ENCODE results near the gene UBE2S. TPM values are rescaled to one million over a fixed set of nuclear protein-coding genes. Genes with fewer than 3 reads are reported as not detected.
A peak's percentile ranks its signal among the peaks of the same experiment; 100 is the strongest.

Gene UBE2S
- total and polyA plus RNA-seq, 10 of the 15 experiments (the other 5 are each of a cell fraction or from before 2014, with no cell fraction given) = 2.3 to 640 (median 127) TPM

DNA sequence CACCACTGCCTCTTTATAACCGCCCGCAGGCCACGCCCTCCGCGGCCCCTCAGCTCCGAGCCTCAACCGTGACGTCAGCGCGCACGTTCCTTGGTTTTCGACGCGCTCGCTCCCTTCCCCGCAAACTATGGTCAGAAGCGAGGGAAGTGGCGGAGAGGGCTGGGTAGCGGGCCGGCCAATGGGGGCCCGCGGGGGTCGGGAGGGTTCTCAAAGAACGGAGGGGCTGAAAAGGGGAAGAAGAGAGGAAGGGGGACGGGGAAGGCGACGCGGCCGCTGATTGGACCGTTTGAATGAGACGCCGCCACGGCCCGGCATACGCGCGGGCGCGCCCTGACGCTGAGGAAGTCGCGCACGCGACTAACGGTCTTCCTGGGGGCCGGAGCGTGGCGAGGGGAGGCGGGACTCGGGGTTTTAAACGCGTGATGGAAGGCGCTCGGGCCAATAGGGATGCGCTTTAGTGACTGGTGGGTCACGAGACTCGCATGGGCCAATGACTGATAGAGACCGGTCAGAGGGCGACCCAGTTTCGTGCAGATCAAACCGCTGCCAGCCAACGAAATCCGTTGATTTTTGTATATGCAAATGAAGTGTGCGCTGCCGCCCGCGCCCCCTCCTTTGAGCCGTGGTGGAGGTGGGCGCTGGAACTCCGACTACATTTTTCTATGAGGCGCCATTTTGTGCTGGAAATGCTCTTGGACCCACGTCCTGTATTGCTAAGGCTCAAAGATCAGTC, 378 bp upstream of the UBE2S start (continued):
- TF ChIP-seq E4F1 (IDR thresholded peaks at IDR 0.05; ENCODE audit: borderline replicate concordance, partially characterized antibody) (peak; percentile 61), RFX5 (IDR thresholded peaks at IDR 0.05; ENCODE audit: low read depth, low read length) (0 out of 2 replicates have a peak, but pooled peaks have one; percentile 11)

DNA sequence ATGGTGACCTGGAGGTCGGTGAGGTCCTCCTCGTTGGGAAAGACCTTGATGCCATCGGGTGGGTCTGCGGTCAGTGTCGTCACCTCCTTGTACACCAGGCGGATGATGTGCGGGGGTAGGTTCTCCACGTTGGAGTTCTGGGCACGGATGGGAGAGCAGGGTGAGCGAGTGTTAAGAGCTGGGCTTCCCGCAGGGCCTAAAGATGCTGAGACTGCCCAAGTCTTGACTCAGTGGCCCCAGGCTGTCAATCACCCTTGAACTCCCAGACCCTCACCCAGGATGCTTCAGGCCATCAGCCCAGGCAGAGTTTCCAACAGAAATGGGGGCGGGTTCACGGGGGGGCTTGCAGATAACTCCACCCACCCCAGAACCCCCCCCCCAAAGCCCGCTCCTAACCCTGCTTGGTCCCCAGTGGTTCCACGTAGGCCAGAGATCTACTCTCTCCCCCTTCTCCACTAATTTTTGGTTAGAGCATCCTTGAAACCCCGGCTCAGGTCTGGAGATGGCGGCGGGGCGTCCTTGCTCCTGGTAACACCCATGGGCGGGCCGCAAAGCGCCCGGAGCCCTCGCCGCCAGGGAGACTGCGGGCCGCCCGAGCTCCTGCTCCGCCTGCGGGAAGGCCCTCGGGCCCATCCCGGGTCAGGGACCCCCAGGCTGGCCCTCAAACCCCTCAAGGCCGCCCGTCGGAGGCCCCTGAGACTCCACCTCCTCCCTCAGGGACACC, 600 bp downstream of the UBE2S start:
- CTCF ChIA-PET = no interaction called here

More for the DNA sequence above, 600 bp downstream of the UBE2S start:
- Histone ChIP-seq H2AFZ (ENCODE audit: control insufficient read depth, low read depth, low read length) (no peak overlapping the region), H3K79me2 (ENCODE audit: control insufficient read depth, insufficient read depth, low read length) (peaks cover 41% of the 10 kb centered on the region), H3K27me3 (replicated peaks in 1 of 2; ENCODE audit: control insufficient read depth in 2 of 2, insufficient read depth in 2 of 2, low read length in 1 of 2) (no peaks in the 10 kb centered on the region), H3K9me3 (replicated peaks; ENCODE audit: control insufficient read depth, insufficient read depth, low read length) (peaks cover 5% of the 10 kb centered on the region; the same call in 1 of the 3 replicates), H3K9ac (ENCODE audit: control insufficient read depth, insufficient read depth, low read length) (peak overlapping the region; percentile 93), H3K4me2 (ENCODE audit: control insufficient read depth, insufficient read depth) (peak overlapping the region; percentile 95), H3K4me1 (ENCODE audit: control insufficient read depth, insufficient read depth, low read length) (peaks cover 20% of the 10 kb centered on the region), H4K20me1 (ENCODE audit: control insufficient read depth, insufficient read depth) (peaks cover 2% of the 10 kb centered on the region), H3K27ac (ENCODE audit: control insufficient read depth, insufficient read depth) (peak overlapping the region; percentile 98), H3K4me3 (peak overlapping the region; percentile 93), H3K36me3 (ENCODE audit: control insufficient read depth in 2 of 2, insufficient read depth in 2 of 2, low read length in 1 of 2) (peaks cover 10 to 18% of the 10 kb centered on the region in 2 experiments; a peak in 3 of 4 replicates)
- intact Hi-C loops (cut with micrococcal nuclease; ENCODE audit: unreplicated experiment) = no loop called here
- POLR2A ChIA-PET = interaction anchor here (1.0 to 3.2 kb wide), 11 partner anchors 20 to 344 kb away, joined by 3 to 21 read pairs (median 4); partner anchors contain the start of genes HSPBP1, ISOC2, KMT5C and RDH13
- no TSS peak for BruUV-seq (replicated peaks)
- RAD21 ChIA-PET (ENCODE audit: unreplicated experiment) = interaction anchor here (0.6 to 2.3 kb wide), 6 partner anchors 20 to 1218 kb away, joined by 4 to 14 read pairs (median 5); partner anchors contain the start of gene TMEM238
- no peak for FAIRE-seq
- SMC1A ChIA-PET (ENCODE audit: uncharacterized antibody, unreplicated experiment) = interaction anchor here (1.7 kb wide), 1 partner anchor 68 kb away, joined by 5 read pairs; no protein-coding TSS in a partner anchor
- in situ Hi-C loops (cut with MboI) = no loop called here
- WGBS (ENCODE audit: insufficient coverage, insufficient replicate concordance, low lambda C conversion rate, missing lambda C conversion rate) = under 1% methylated on average over 13 of the region's 35 CpGs
- no peak for DNase-seq (ENCODE audit: low read depth, low spot score)
- ATAC-seq = peak; percentile 7
- TF ChIP-seq RBBP5 (conservative IDR thresholded peaks at IDR 0.05) = no peak
- TF ChIP-seq PKNOX1 (IDR thresholded peaks at IDR 0.05) = peak; percentile 52; the same call in 1 of the 2 replicates
- peak; percentile 43 for TF ChIP-seq ATF7 (IDR thresholded peaks at IDR 0.05; ENCODE audit: low read depth)
- TF ChIP-seq SMAD1 (IDR thresholded peaks at IDR 0.05; ENCODE audit: low read depth, partially characterized antibody) = no peak
- TF ChIP-seq PBX3 (IDR thresholded peaks at IDR 0.05; ENCODE audit: insufficient replicate concordance, low read depth, low read length) = peak; percentile 58
- TF ChIP-seq IRF5 (IDR thresholded peaks at IDR 0.05; ENCODE audit: borderline replicate concordance) = no peak
- TF ChIP-seq POLR2A (IDR thresholded peaks at IDR 0.05; ENCODE audit: low read depth, low read length) = peak; percentile 16; the same call in 1 of the 2 replicates
- peak; percentile 66 for TF ChIP-seq RUNX3 (IDR thresholded peaks at IDR 0.05; ENCODE audit: low read length)
- no peak for TF ChIP-seq USF1 (IDR thresholded peaks at IDR 0.05; ENCODE audit: borderline replicate concordance, extremely low read length, insufficient read depth, low read depth, low read length)
- 0 out of 2 replicates have a peak, but pooled peaks have one; percentile 64 for TF ChIP-seq SIN3A (IDR thresholded peaks at IDR 0.05; ENCODE audit: low read depth, low read length)
